Measurements from ENCODE around the gene COX19. TPM values are rescaled to one million over a fixed set of nuclear protein-coding genes. Genes with fewer than 3 reads are reported as not detected.

Gene COX19, protein sequence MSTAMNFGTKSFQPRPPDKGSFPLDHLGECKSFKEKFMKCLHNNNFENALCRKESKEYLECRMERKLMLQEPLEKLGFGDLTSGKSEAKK
- polyA plus RNA-seq (2012; ENCODE audit: insufficient read depth, insufficient read length, low read depth) = 18.8 TPM

DNA sequence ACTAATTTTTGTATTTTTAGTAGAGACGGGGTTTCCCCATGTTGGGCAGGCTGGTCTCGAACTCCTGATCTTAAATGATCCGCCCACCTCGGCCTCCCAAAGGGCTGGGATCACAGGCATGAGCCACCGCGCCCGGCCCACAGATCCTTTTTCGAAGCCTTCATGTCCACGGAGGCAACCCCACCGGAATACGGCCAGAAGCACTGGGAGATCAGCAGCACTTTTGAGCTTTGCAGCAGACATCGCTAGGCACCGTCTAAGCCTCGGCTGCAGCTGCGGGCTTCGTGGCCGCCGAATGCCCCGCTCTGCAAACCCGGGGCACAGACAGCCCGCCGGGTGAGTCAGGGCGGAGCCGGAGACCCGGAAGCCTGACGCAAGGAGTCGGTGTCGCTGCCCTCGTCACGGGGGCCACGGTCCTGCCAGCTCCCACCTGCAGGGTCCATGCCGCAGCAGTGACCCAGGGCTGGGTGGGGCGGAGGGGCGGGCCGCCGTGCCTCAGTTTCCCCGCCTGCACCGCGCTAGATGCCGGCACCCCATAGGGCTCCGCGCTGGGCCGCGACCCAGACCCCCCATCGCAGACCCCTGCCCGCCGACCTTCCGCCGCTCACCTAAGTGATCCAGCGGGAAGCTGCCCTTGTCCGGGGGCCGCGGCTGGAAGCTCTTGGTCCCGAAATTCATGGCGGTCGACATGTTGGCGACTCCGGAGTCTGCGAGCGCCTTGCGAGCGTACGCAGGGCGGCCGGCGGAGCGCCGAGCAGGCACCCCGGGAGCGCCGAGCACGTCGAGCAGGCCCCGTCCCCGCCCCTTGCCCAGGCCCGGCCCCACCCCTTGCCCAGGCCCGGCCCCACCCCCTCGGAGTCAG, at the start of gene COX19:
TSS of gene COX19 (minus strand) at position 730 of the 862 bp plus-strand sequence. CDS start at position 690, 40 bp downstream.
- Histone ChIP-seq H3K4me1 (peaks cover 1% of the 10 kb centered on the region), H3K9me3 (no peaks in the 10 kb centered on the region), H3K36me3 (peaks cover 30% of the 10 kb centered on the region), H3K4me3 (ENCODE audit: low read depth, low read length) (peak within 1 kb of the TSS; percentile 89), H3K27me3 (no peaks in the 10 kb centered on the region)
- TF ChIP-seq, protein P1, sequence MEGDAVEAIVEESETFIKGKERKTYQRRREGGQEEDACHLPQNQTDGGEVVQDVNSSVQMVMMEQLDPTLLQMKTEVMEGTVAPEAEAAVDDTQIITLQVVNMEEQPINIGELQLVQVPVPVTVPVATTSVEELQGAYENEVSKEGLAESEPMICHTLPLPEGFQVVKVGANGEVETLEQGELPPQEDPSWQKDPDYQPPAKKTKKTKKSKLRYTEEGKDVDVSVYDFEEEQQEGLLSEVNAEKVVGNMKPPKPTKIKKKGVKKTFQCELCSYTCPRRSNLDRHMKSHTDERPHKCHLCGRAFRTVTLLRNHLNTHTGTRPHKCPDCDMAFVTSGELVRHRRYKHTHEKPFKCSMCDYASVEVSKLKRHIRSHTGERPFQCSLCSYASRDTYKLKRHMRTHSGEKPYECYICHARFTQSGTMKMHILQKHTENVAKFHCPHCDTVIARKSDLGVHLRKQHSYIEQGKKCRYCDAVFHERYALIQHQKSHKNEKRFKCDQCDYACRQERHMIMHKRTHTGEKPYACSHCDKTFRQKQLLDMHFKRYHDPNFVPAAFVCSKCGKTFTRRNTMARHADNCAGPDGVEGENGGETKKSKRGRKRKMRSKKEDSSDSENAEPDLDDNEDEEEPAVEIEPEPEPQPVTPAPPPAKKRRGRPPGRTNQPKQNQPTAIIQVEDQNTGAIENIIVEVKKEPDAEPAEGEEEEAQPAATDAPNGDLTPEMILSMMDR (IDR thresholded peaks at IDR 0.05; ENCODE audit: low read depth, low read length) = no peak
- DNase-seq = peak; percentile 96

DNA sequence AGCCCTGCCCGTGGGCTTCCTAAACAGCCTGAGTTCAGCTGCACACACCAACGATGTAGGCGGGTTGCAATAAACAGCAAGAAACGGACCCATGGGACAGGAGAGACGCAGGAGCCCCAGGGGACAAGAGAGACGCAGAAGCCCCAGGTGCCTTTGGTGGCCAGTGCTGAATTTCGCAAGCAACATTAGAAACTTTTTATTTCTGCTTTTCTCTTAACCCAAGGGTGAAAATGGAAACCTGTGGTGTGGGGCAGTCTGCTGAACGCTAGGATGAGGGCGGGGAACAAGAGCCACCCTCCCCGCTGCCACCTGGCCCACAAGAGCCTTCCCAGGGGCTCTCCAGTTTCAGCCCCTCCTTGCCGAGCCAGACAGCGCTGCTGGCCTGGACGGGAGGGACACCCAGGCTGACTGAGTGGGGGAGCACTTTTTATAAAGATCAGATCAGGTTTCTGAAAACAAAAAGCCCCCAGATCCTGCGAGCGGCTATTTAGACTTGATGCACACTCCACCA, 49.0 kb upstream of the COX19 start:
- H3K4me1 ChIP-seq = peaks cover 5% of the 10 kb centered on the region
- no peak overlapping the region for H3K4me3 ChIP-seq (ENCODE audit: low read depth, low read length)
- H3K27me3 ChIP-seq = no peaks in the 10 kb centered on the region
- no peaks in the 10 kb centered on the region for H3K9me3 ChIP-seq
- H3K36me3 ChIP-seq = peaks cover 32% of the 10 kb centered on the region
- TF ChIP-seq, protein P1 (IDR thresholded peaks at IDR 0.05; ENCODE audit: low read depth, low read length) = no peak
- DNase-seq = no peak

DNA sequence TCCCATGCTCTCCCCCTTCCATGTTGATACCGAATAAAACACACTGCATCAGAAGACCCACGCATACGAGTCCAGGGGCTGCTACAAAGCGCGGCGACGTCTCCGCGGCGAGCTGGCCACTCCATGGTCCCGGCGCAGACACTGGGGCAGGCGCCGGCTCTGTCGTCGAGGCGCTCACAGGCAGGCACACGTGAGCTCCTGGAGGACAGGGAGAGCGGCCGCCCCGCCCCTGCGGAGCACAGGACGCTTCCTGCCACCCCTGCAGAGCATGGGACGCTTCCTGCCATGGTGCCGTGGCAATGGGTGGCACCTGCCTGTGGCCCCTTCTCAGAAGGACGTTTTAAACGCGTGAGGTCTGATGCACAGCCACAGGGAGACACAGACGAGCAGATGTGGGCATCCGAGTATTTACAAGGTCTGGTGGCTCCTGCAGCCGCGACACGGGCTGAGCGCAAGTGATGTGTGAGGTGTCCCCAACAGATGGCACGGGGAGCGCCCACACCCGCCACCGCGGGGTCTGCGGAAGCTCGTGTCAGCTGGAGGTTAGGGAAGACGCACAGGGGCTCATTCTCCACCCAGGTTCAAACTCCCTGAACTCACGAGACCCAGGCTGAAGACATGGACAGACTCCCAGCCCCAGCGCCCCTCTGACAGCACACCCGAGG, 47.6 kb upstream of the COX19 start:
- H3K4me3 ChIP-seq (ENCODE audit: low read depth, low read length) = no peak overlapping the region
- TF ChIP-seq, protein P1 (IDR thresholded peaks at IDR 0.05; ENCODE audit: low read depth, low read length) = no peak
- DNase-seq = no peak
- H3K9me3 ChIP-seq = no peaks in the 10 kb centered on the region
- no peaks in the 10 kb centered on the region; the same call in 1 of the 2 replicates for H3K4me1 ChIP-seq
- H3K36me3 ChIP-seq = peaks cover 38% of the 10 kb centered on the region
- H3K27me3 ChIP-seq = no peaks in the 10 kb centered on the region

DNA sequence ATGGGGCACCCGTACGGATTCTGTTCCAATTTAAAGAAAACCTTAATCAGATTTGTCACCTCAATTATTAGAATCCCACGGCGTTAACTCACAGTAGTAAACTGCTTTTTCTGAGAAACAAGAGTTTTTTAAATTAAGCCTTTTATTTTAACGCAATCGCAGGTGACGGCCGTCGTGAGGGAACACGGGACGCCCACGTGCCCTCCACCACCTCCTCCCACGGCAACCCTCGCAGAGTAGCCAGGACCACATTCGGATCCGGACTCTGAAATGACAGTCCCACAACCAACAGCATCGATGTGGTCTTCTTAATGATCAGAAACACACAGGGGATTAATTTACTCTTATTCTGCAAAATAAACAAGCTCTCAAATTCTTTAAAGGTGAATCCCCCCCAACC, 47.0 kb upstream of the COX19 start:
- no peaks in the 10 kb centered on the region for H3K9me3 ChIP-seq
- TF ChIP-seq, protein P1 (IDR thresholded peaks at IDR 0.05; ENCODE audit: low read depth, low read length) = no peak
- no peaks in the 10 kb centered on the region for H3K27me3 ChIP-seq
- H3K4me1 ChIP-seq = no peaks in the 10 kb centered on the region; the same call in 1 of the 2 replicates
- H3K4me3 ChIP-seq (ENCODE audit: low read depth, low read length) = no peak overlapping the region
- peaks cover 38% of the 10 kb centered on the region for H3K36me3 ChIP-seq
- DNase-seq = no peak

DNA sequence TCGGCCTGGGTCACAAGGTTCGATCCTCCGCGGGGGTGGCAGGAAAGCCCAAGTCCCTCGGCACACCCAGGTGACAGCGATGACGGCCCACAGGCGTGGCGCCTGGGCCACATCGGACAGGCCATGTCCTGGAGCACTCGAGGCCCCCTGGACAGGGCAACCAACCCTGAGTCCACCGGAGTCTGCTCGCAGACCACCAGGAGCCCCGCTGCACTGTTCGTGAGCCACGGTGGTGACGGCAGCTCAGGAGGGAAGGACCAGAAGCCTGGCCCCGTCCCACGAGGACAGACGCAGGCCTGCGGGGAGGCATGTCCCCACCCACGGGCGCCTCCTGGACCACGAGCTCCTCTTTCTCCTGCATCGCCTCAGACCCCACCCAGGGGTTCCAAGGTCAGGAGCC, 46.6 kb upstream of the COX19 start:
- peaks cover 38% of the 10 kb centered on the region for H3K36me3 ChIP-seq
- no peaks in the 10 kb centered on the region for H3K27me3 ChIP-seq
- no peaks in the 10 kb centered on the region; the same call in 1 of the 2 replicates for H3K4me1 ChIP-seq
- TF ChIP-seq, protein P1 (IDR thresholded peaks at IDR 0.05; ENCODE audit: low read depth, low read length) = no peak
- H3K9me3 ChIP-seq = no peaks in the 10 kb centered on the region
- DNase-seq = no peak
- H3K4me3 ChIP-seq (ENCODE audit: low read depth, low read length) = no peak overlapping the region
